Iris pigment epithelial cell (primary cell): ENCODE data around the gene TRIM41.
"Not testable (repeated sequence)": the region's sequence is repeated elsewhere in the genome, so short reads cannot be mapped to it uniquely, and the experiment has no call there.

ENCODE experiments used
- DNase-seq: peaks from one replicate; pipeline ENCODE4 v3.0.0-alpha.2; 2011; ENCODE audit warnings: low read depth

TRIM41 gene

GRCh38 chr5:181223058-181223728, at the start of gene TRIM41:
TSS of gene TRIM41 (plus strand) at chr5:181223281. CDS start at chr5:181224000, 719 bp downstream.
- peak; percentile 99 for DNase-seq

DNA sequence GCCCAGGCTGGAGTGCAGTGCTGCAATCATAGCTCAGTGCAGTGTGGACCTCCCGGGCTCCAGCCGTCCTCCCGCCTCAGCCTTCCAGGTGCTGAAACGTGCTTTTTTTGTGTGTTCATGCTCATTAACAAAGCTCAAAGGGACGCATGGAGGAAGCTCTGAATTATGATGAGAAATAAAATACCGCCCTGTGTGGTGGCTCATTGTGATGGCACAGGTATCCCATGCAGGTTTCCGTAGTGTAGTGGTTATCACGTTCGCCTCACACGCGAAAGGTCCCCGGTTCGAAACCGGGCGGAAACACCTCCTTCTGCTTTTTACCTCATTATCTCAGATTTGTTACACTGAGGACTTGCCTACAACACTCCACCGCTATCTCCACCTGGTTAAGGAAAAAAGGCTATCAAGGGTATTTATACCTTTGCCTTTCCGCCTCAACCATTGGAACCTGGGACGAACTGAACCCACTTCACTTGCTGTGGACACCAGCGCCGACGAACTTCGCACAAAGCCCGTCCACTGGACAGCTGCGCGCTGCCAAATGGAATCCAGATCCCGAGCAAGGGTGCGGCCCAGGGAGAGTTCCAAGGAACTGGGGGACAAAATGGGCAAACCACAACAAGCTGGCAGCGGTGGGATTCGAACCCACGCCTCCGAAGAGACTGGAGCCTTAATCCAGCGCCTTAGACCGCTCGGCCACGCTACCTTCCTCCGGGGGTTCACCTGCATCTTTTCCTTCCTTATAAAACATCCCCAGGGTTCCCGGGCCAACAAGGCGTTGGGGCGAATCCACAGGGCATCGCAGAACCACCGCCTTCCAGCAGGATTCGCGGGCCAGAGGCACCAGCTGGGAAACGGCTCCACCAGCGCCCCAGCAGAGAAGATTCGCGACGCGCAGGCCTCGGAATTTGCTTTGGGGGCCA, 49.4 kb upstream of the TRIM41 start:
- DNase-seq = peak; percentile 91

GRCh38 chr5:181176254-181176952, 46.7 kb upstream of the TRIM41 start:
- no peak for DNase-seq

DNA sequence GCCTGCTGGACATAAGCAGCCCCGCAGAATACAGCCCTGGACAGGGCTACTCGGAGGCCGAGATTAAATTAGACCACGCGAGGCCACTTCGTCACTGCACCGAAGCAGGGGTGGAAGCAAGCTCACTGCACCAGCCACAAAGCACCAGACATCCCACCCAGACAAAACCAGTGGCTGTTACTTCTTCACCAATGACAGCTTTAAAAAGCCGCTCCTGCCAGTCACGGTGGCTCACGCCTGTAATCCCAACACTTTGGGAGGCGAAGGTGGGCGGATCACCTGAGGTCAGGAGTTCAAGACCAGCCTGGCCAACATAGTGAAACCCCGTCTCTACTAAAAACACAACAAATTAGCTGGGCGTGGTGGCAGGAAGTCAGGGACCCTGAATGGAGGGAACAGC, 45.5 kb upstream of the TRIM41 start:
- DNase-seq = not testable (repeated sequence)

- DNase-seq = peak; percentile 78
These were observed 41.2 kb upstream of the TRIM41 start for GRCh38 chr5:181181650-181182565.

DNA sequence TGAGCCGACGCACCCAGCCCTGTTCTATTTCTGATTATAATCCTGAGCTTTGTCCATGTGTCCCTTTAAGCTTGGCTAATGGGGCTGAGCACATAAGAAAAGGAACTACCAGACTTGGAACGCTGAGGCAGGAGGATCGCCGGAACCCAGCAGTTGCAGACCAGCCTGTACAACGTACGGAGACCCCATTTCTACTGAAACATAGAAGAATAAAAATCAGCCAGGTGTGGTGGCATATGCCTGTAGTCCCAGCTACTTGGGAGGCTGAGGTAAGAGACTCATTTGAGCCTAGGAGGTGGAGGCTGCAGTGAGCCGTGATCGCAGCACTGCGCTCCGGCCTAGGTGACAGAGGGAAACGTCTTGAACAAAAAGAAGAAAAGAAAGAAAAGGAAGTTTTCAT, 40.4 kb upstream of the TRIM41 start:
- no peak for DNase-seq

DNA sequence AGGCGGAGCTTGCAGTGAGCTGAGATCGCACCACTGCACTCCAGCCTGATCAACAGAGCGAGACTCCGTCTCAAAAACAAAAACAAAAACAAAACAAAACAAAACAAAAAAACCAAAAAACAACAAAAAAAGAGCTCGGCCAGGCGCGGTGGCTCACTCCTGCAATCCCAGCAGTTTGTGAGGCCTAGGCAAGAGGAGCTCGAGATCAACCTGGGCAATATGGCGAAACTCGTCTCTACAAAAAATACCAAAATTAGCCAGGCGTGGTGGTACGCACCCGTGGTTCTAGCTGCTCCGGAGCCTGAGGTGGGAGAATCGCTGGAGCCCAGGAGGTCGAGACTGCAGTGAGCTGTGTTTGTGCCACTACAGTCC, 38.2 kb upstream of the TRIM41 start:
- no peak for DNase-seq

DNA sequence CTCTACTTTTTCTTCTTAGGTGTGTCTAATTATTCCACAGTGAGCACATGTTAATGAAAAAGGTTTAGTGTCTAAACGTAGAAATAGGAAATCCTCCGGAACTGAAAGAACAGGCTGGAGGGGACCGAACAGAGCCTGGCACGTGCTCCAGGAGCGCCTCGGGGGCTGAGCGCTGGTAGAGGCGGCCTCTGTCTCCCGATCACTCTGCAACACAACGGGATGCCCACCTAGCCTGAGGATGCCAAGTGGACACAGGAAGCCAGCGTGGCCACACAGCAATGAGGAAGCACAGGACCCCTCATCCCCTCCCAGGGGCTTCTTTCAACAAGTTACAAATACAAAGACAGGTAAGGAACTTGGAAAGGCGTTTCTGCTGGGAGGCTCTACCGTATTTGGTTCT, 37.5 kb upstream of the TRIM41 start:
- DNase-seq = no peak

DNA sequence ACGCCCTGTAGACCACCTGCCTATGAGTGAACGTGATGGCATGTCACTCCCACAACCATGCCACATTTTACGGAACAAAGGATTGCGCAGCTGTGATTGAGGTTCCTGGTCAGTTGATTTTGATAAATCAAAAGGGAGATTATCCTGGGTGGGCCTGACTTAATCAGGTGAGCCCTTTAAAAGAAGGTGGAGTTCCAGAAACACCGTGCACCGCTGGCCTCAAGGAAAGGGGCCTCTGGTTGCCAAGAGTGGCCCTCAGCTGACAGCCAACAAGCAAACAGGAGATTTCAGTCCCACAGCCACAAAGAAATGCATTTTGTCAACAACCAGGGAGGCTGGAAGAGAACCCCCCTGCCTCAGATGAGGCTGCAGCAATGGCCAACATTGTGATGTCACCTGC, 37.1 kb upstream of the TRIM41 start:
- DNase-seq = no peak

DNA sequence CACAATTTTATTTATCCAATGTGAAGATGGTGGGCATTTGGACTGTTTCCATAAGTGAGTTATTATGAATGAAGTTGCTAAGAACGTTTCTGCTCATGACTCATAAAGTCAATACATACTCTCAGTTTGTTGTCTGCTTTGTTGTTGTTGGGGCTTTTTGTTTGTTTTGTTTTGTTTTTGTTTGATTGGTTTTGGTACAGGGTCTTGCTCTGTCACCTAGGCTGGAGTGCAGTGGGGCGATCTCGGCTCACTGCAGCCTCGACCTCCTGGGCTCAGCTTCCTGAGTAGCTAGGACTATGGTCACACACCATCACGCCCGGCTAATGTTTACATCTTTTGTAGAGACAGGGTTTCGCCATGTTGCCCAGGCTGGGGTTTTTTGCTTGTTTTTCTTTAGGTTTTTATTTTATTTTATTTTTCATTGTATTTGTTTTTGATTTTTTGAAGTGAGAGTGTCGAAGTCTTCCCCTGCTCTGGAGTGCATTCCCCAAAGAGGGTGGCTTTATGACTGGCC, 36.0 kb upstream of the TRIM41 start:
- DNase-seq = no peak

GRCh38 chr5:181187500-181188213, 35.4 kb upstream of the TRIM41 start:
- peak; percentile 79 for DNase-seq

DNA sequence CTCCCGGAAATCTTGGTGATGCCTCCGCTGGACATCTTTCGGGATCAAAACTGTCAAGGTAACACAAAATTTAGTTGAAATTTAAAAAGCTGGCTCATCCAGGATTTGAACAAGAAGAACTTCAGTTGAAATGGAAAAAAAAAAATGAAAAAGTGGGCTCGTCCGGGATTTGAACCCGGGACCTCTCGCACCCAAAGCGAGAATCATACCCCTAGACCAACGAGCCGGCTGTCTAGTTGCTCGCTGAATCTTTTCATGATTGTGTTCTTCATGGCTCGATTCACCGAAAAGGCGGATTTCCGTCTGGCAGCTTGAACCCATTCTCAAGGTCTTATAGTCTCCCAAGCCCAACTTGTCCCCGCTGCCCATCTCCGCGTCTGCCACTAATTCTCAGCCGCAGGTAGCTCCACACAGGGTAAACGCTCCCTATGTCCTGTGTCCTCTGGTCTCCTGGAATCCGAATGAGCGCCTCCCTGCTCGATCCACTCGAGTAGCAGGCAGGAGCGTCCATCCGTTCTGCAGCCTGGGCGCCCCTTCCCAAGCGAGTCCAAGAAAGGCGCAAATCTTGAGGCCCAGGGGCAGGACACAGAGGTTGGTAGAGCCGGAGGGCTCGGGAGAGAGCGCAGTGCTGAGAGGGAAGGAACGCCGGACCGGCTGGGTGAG, 34.2 kb upstream of the TRIM41 start:
- peak; percentile 54 for DNase-seq

DNA sequence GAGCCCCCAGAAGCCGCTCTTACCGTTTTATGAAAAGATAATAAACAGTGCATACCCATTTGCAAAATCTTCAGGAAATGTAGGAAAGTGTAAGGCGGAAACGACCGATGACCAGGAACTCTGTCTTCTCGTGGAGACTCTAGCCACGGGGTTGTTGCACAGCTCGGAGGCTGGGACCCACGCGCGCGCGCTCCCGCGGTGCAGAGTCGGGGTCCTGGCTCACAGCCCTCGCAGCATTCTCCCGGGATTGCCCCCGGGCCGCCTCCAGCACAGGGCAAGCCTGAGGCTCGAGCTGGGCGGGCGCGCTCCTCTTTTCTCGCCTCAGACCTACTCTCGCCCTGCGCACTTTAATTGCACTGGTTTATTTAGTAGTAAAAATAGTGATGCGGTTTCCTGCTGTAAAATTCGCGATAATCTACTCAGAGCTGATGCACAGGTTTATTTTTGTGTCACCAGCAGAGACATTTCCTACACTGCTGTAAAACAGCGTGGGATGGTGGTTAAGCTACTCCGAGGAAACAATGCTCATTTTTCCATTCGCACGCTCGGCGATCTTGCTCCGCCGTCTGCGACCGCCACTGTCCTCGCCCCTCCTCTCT, 33.6 kb upstream of the TRIM41 start:
- DNase-seq = peak; percentile 54

DNA sequence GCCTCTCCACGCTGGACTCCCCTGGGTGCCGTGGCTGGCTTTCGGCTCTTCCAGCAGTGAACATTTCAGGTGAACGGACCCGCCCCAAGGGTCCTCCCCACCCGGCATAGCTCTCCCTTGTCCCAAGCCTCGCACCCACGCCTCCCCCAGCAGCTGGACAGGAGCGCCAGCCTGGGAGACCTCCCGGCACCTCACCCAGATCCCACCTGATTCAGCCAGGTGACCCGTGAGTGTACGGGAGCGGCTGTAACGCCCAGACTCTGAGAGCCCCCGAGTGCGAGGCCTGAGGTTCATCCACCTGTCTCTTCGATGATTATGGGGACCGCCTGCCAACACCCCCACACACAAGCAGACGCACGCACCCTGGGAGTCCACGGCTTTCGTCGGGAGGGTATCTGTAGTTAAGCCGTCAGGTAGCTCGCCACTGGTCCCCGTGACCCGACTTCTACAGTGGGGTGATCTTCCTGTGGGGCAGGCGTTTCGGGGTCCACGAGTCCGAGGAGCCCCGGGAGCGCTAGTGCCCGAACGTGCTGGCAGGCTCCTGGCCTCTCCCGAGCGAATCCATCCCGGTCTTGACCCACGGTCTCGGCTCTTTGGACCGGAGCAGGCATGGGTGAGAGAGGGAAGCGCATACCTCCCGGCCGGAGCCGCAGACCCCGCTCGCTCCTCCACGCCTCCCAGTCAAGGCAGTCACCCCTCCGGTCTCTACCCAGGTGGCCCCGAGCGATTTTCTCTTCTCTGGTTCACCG, 32.9 kb upstream of the TRIM41 start:
- no peak for DNase-seq

DNA sequence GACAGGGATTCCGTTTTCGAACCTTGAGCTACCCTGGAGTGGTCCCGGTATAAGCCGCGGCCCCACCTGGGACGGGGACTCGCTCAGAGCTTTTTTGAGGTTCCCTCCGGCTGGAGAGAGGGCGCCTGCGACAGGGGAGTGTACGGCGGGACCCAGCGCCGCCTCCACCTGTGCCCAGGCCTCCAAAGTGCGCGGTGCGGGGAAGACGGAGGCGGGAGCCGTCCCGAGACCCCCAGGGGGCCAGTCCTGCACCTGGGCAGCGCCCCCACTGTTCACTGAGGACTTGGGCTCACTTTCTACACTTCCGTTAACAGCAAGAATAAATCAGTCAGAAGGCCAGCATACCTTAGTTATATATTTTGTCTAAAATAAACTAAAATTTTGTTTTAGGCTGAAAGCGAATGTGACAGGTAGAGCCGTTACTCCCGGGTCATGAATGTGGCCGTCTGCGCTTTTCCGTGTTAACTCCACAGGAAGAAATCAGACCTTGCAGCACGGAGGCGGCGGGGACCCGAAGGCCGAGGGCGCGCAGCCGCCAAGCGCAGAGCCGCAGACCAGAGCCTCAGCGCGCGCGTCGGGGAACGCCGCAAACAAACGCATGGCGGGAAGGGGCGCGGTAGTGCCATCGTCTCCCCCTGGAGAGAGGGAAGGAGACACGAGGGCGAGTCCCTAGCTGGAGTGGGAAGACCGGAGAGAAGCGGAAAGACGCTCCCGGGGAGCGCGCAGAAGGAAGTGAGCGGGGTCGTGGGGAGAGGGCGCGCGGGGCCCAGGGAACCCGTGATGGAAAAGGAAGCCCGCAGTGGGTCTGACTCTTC, 32.2 kb upstream of the TRIM41 start:
- DNase-seq = peak; percentile 62

DNA sequence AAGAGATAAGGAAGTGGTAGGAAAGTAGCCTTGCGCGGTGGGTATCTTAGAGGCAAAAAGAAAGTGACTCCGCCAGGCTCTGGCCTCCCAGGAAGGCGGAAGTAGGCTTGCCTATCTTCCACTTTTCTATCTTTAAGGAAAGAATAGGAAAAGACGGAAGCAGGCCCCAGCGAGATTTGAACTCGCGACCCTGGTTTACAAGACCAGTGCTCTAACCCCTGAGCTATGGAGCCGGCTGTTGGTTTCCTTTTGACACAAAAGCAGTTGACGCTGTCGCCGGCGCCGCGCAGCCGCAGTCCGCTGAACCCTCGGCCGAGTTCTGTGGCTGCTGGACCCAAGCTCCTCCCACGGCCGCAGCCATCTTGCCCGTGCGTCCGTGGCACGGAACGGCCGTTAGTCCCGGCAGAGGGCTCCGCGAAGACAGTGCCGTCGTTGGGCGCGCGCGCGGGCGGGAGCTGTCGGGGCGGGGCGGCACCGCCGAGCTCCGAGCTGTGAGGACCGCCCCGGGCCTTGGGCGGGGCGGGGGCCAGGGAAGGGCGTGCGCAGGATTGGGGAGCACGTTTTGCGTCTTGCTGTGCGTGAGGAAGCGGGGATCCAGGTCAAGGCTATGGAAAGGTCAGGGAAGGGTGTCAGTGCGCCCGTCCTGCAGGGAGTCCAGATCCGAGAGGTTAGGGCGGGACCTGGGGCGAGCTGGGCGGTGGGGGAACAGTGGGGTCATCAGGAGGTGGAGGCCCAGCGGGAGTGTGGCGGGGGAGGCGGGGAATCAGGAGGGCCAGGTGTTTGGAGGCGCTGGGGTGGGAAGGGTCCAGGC, 31.4 kb upstream of the TRIM41 start:
- peak; percentile 94 for DNase-seq

- DNase-seq = no peak
These were observed 30.6 kb upstream of the TRIM41 start for GRCh38 chr5:181192337-181193046.
